ENCODE measurements around the gene NT5C1A.

- TF ChIP-seq CTCF (conservative IDR thresholded peaks at IDR 0.05; ENCODE audit: low read length) (no peak), EZH2phosphoT487 (IDR thresholded peaks at IDR 0.05; ENCODE audit: borderline replicate concordance, low read depth, low read length) (no peak)
Measured at GRCh38 chr1:39638965-39639304, 33.0 kb downstream of the NT5C1A start.

All from OCI-LY7 (cell line).